GM21367 (cell line): ENCODE data around the gene GRB10.
"Not testable (repeated sequence)": the region's sequence is repeated elsewhere in the genome, so short reads cannot be mapped to it uniquely, and the experiment has no call there.

Source experiments
- ATAC-seq: cut with Tn5 transposase; IDR thresholded peaks from one replicate; pipeline ENCODE4 v1.9.1; 2021; ENCODE audit not compliant: unreplicated experiment

The GRB10 gene

GRCh38 chr7:50779427-50779826 is 3.3 kb downstream of the GRB10 start:
- ATAC-seq, result no peak

- ATAC-seq, result no peak
These were observed 4.5 kb downstream of the GRB10 start for GRCh38 chr7:50778189-50778588.

GRCh38 chr7:50775836-50776235 is 6.9 kb downstream of the GRB10 start:
- no peak for ATAC-seq

GRCh38 chr7:50775231-50775630 is 7.5 kb downstream of the GRB10 start:
- no peak for ATAC-seq

GRCh38 chr7:50774319-50774718 is 8.4 kb downstream of the GRB10 start:
- no peak for ATAC-seq

GRCh38 chr7:50773071-50773470 is 9.6 kb downstream of the GRB10 start:
- ATAC-seq, result not testable (repeated sequence)

GRCh38 chr7:50771120-50772002 is 11.3 kb downstream of the GRB10 start:
- no peak for ATAC-seq

- ATAC-seq, result no peak
These were observed 13.9 kb downstream of the GRB10 start for GRCh38 chr7:50768485-50769474.

- no peak for ATAC-seq
These were observed 15.9 kb downstream of the GRB10 start for GRCh38 chr7:50766849-50767207.

GRCh38 chr7:50766106-50766848 is 16.4 kb downstream of the GRB10 start:
- ATAC-seq, result no peak

- ATAC-seq, result no peak
These were observed 20.4 kb downstream of the GRB10 start for GRCh38 chr7:50762337-50762736.

GRCh38 chr7:50761713-50762112 is 21.0 kb downstream of the GRB10 start:
- ATAC-seq, result no peak

- ATAC-seq, result no peak
These were observed 24.8 kb downstream of the GRB10 start for GRCh38 chr7:50757703-50758390.

GRCh38 chr7:50756180-50756579 is 26.5 kb downstream of the GRB10 start:
- no peak for ATAC-seq

GRCh38 chr7:50754684-50755083 is 28.0 kb downstream of the GRB10 start:
- no peak for ATAC-seq

GRCh38 chr7:50754241-50754640 is 28.5 kb downstream of the GRB10 start:
- ATAC-seq, result no peak

GRCh38 chr7:50752422-50752821 is 30.3 kb downstream of the GRB10 start:
- no peak for ATAC-seq

GRCh38 chr7:50751146-50751545 is 31.6 kb downstream of the GRB10 start:
- no peak for ATAC-seq

- ATAC-seq, result no peak
These were observed 32.8 kb downstream of the GRB10 start for GRCh38 chr7:50749896-50750295.

GRCh38 chr7:50748472-50748871 is 34.2 kb downstream of the GRB10 start:
- no peak for ATAC-seq
